Measurements from ENCODE around the gene SUPT7L.
"Not testable (repeated sequence)": the region's sequence is repeated elsewhere in the genome, so short reads cannot be mapped to it uniquely, and the experiment has no call there.

SUPT7L gene

GRCh38 chr2:27638709-27639108 is 24.7 kb downstream of the SUPT7L start:
- DNase-seq (ENCODE audit: low read depth in 2 of 2): peak; percentile 94 to 95

GRCh38 chr2:27638037-27638637 is 25.3 kb downstream of the SUPT7L start:
- peak; percentile 81 for DNase-seq (ENCODE audit: low read depth in 2 of 2)

GRCh38 chr2:27636766-27637165 is 26.6 kb downstream of the SUPT7L start:
- no peak for DNase-seq (ENCODE audit: low read depth in 2 of 2)

- DNase-seq (ENCODE audit: low read depth in 2 of 2): no peak
These were observed 29.1 kb downstream of the SUPT7L start for GRCh38 chr2:27634291-27634690.

- not testable (repeated sequence) for DNase-seq (ENCODE audit: low read depth in 2 of 2)
These were observed 33.2 kb downstream of the SUPT7L start for GRCh38 chr2:27630257-27630656.

- peak; percentile 77 to 78 for DNase-seq (ENCODE audit: low read depth in 2 of 2)
These were observed 34.4 kb downstream of the SUPT7L start, which contains the start of the genes CCDC121 and GPN1 for GRCh38 chr2:27628767-27629709. TSS of gene CCDC121 (minus strand) at chr2:27629012. CDS start at chr2:27627799, 1,213 bp downstream. TSS of gene GPN1 (plus strand) at chr2:27629050. CDS start at chr2:27629059, 9 bp downstream.

- DNase-seq (ENCODE audit: low read depth in 2 of 2): peak; percentile 47 to 51
These were observed 35.2 kb downstream of the SUPT7L start for GRCh38 chr2:27627963-27628766.

- DNase-seq (ENCODE audit: low read depth in 2 of 2): not testable (repeated sequence)
These were observed 36.5 kb downstream of the SUPT7L start for GRCh38 chr2:27626921-27627320.

- DNase-seq (ENCODE audit: low read depth in 2 of 2): not testable (repeated sequence)
These were observed 37.1 kb downstream of the SUPT7L start for GRCh38 chr2:27626323-27626722.

- DNase-seq (ENCODE audit: low read depth in 2 of 2): no peak
These were observed 38.5 kb downstream of the SUPT7L start for GRCh38 chr2:27624943-27625342.

- peak; percentile 77 to 78 for DNase-seq (ENCODE audit: low read depth in 2 of 2)
These were observed 40.5 kb downstream of the SUPT7L start for GRCh38 chr2:27622921-27623384.

- DNase-seq (ENCODE audit: low read depth in 2 of 2): no peak
These were observed 41.9 kb downstream of the SUPT7L start for GRCh38 chr2:27621524-27621923.

- no peak for DNase-seq (ENCODE audit: low read depth in 2 of 2)
These were observed 48.1 kb downstream of the SUPT7L start for GRCh38 chr2:27615316-27615715.

GRCh38 chr2:27613985-27614384 is 49.4 kb downstream of the SUPT7L start:
- no peak for DNase-seq (ENCODE audit: low read depth in 2 of 2)

- no peak for DNase-seq (ENCODE audit: low read depth in 2 of 2)
These were observed 56.8 kb downstream of the SUPT7L start for GRCh38 chr2:27606611-27607010.

Measured in fibroblast of skin of left quadriceps (primary cell).